Neural cell (in vitro differentiated cells): ENCODE measurements around the gene ZNF486. TPM values are rescaled to one million over a fixed set of nuclear protein-coding genes. Genes with fewer than 3 reads are reported as not detected.

Experiments used
- H2AFZ ChIP-seq: fragments of 200-600, 300-800 bp; sonication (generic), shearing (Covaris generic); 2 replicates; pipeline ENCODE4 v1.6.0; 2014; ENCODE audit warnings: low read depth, mild to moderate bottlenecking, antibody characterized with exemption, low read length, moderate library complexity
- H3F3A ChIP-seq: fragments of 200-600 bp; shearing (Covaris generic); 2 replicates; pipeline ENCODE4 v1.6.1; 2016; ENCODE audit warnings: mild to moderate bottlenecking, moderate library complexity, mixed read lengths, antibody characterized with exemption, low read length; ENCODE audit not compliant: insufficient read depth, poor library complexity, severe bottlenecking
- H3K27ac ChIP-seq: fragments of 200-600, 300-800 bp; sonication (generic), shearing (Covaris generic); 2 replicates; pipeline ENCODE4 v1.5.1; 2014; ENCODE audit warnings: mild to moderate bottlenecking, low read length, moderate library complexity
- H3K27me3 ChIP-seq: fragments of 300-800, 200-600 bp; sonication (generic), shearing (Covaris generic); 2 replicates; pipeline ENCODE4 v1.6.0; 2014; ENCODE audit warnings: mild to moderate bottlenecking, low read depth, low read length, moderate library complexity; ENCODE audit not compliant: insufficient read depth
- H3K36me3 ChIP-seq: fragments of 300-800, 200-600 bp; sonication (generic), shearing (Covaris generic); 2 replicates; pipeline ENCODE4 v1.5.1; 2014; ENCODE audit warnings: mild to moderate bottlenecking, antibody characterized with exemption, low read length, moderate library complexity; ENCODE audit not compliant: insufficient read depth
- H3K4me2 ChIP-seq: fragments of 300-800, 200-600 bp; sonication (generic), shearing (Covaris generic); 2 replicates; pipeline ENCODE4 v1.6.0; 2014; ENCODE audit warnings: mild to moderate bottlenecking, low read length
- H3K4me3 ChIP-seq: fragments of 300-800, 200-600 bp; sonication (generic), shearing (Covaris generic); 2 replicates; pipeline ENCODE4 v1.5.1; 2014; ENCODE audit warnings: mild to moderate bottlenecking, low read length, moderate library complexity
- H3K79me2 ChIP-seq: fragments of 200-600 bp; shearing (Covaris generic); replicated peaks from 2 replicates; pipeline ENCODE4 v1.6.0; 2014; ENCODE audit warnings: mild to moderate bottlenecking, low read length, moderate library complexity; ENCODE audit not compliant: insufficient read depth
- H3K9ac ChIP-seq: fragments of 300-800, 200-600 bp; sonication (generic), shearing (Covaris generic); 2 replicates; pipeline ENCODE4 v1.6.1; 2016; ENCODE audit warnings: mild to moderate bottlenecking, low read length, mixed read lengths
- H3K9me2 ChIP-seq: fragments of 200-600 bp; shearing (Covaris generic); 2 replicates; pipeline ENCODE4 v1.6.1; 2016; ENCODE audit warnings: mild to moderate bottlenecking, low read length, mixed read lengths; ENCODE audit not compliant: insufficient read depth
- H3K9me3 ChIP-seq: fragments of 200-600, 300-800 bp; sonication (generic), shearing (Covaris generic); 2 replicates; pipeline ENCODE4 v1.6.1; 2016; ENCODE audit warnings: mild to moderate bottlenecking, mixed run types, low read length, moderate library complexity, mixed read lengths
- H4K20me1 ChIP-seq: fragments of 200-600 bp; shearing (Covaris generic); 2 replicates; pipeline ENCODE4 v1.6.1; 2016; ENCODE audit warnings: mild to moderate bottlenecking, mixed run types; ENCODE audit not compliant: insufficient read depth
- CTCF ChIP-seq: fragments of 450-650 bp; IDR thresholded peaks from 2 replicates; pipeline ENCODE4 v1.5.1; 2014; ENCODE audit warnings: antibody characterized with exemption, mild to moderate bottlenecking, moderate library complexity; ENCODE audit not compliant: poor library complexity, severe bottlenecking
- EP300 ChIP-seq: fragments of 450-650 bp; conservative IDR thresholded peaks from 2 replicates; pipeline ENCODE4 v1.6.1; 2014; ENCODE audit warnings: antibody characterized with exemption, mild to moderate bottlenecking, moderate library complexity; ENCODE audit not compliant: poor library complexity, severe bottlenecking
- EZH2 ChIP-seq: fragments of 200-600, 300-800 bp; shearing (Covaris generic), sonication (generic); IDR thresholded peaks from 2 replicates; pipeline ENCODE4 v1.6.1; 2014; ENCODE audit warnings: antibody characterized with exemption, low read length, borderline replicate concordance, mild to moderate bottlenecking; ENCODE audit not compliant: insufficient read depth, poor library complexity, severe bottlenecking
- MXI1 ChIP-seq: fragments of 450-650 bp; conservative IDR thresholded peaks from 2 replicates; pipeline ENCODE4 v1.6.1; 2014; ENCODE audit warnings: antibody characterized with exemption, mild to moderate bottlenecking; ENCODE audit not compliant: poor library complexity, severe bottlenecking
- POLR2AphosphoS5 ChIP-seq: IDR thresholded peaks from 2 replicates; pipeline ENCODE4 v1.6.1; 2012
- RAD21 ChIP-seq: fragments of 450-650 bp; conservative IDR thresholded peaks from 2 replicates; pipeline ENCODE4 v1.6.1; 2014; ENCODE audit warnings: antibody characterized with exemption, mild to moderate bottlenecking, moderate library complexity
- REST ChIP-seq: IDR thresholded peaks from 2 replicates; pipeline ENCODE4 v1.6.1; 2012; ENCODE audit warnings: borderline replicate concordance
- SMC3 ChIP-seq: fragments of 450-650 bp; conservative IDR thresholded peaks from 2 replicates; pipeline ENCODE4 v1.6.1; 2014; ENCODE audit warnings: antibody characterized with exemption, mild to moderate bottlenecking, moderate library complexity; ENCODE audit not compliant: poor library complexity
- TAF1 ChIP-seq: IDR thresholded peaks from 2 replicates; pipeline ENCODE4 v1.6.1; 2012; ENCODE audit warnings: low read depth
- polyA plus RNA-seq: library from polyadenylated mRNA; depleted of rRNA; stranded (reverse); fragments of >200 nt; gene quantifications from 2 replicates; pipeline ENCODE4 v1.2.3, GENCODE V29; 2014

ZNF486 gene
- polyA plus RNA-seq, 1 donor from 2014 or later, result 1.9 TPM

- no peak for TF ChIP-seq SMC3
- no peak for TF ChIP-seq POLR2AphosphoS5
- TF ChIP-seq EP300, result no peak
- TF ChIP-seq EZH2, result no peak
- no peak for TF ChIP-seq MXI1
- Histone ChIP-seq H3K9me2 (no peaks in the 10 kb centered on the region), H3K27me3 (no peaks in the 10 kb centered on the region), H3K9ac (no peak overlapping the region), H3K27ac (no peak overlapping the region), H4K20me1 (no peaks in the 10 kb centered on the region), H3K4me2 (no peak overlapping the region), H3K9me3 (no peaks in the 10 kb centered on the region), H3K79me2 (no peaks in the 10 kb centered on the region), H3K4me3 (no peak overlapping the region), H3K36me3 (no peaks in the 10 kb centered on the region), H2AFZ (no peak overlapping the region), H3F3A (no peaks in the 10 kb centered on the region)
Measured at GRCh38 chr19:20182222-20182785, 15.3 kb downstream of the ZNF486 start.

GRCh38 chr19:20186174-20186573 lies 19.2 kb downstream of the ZNF486 start:
- no peaks in the 10 kb centered on the region for H3F3A ChIP-seq
- no peak overlapping the region for H3K9ac ChIP-seq
- H3K9me3 ChIP-seq, result no peaks in the 10 kb centered on the region
- TF ChIP-seq MXI1 (no peak), TAF1 (no peak), REST (no peak), SMC3 (no peak), CTCF (no peak), POLR2AphosphoS5 (no peak), EP300 (no peak), RAD21 (no peak), EZH2 (no peak)
- no peak overlapping the region for H3K4me3 ChIP-seq
- H4K20me1 ChIP-seq, result no peaks in the 10 kb centered on the region
- no peak overlapping the region for H3K4me2 ChIP-seq
- H3K27ac ChIP-seq, result no peak overlapping the region
- no peaks in the 10 kb centered on the region for H3K79me2 ChIP-seq
- H3K27me3 ChIP-seq, result no peaks in the 10 kb centered on the region
- no peaks in the 10 kb centered on the region for H3K36me3 ChIP-seq
- no peak overlapping the region for H2AFZ ChIP-seq
- H3K9me2 ChIP-seq, result no peaks in the 10 kb centered on the region
